H1 (cell line): ENCODE measurements around the gene CBFB. TPM values are rescaled to one million over a fixed set of nuclear protein-coding genes. Genes with fewer than 3 reads are reported as not detected.
A peak's percentile ranks its signal among the peaks of the same experiment; 100 is the strongest.

ENCODE experiments used
- CTCF ChIA-PET: fragments of 300-600 bp; sonication (Branson Sonifier 250); formaldehyde crosslinking; loops from one replicate; lab custom pipeline; 2021; ENCODE audit not compliant: partially characterized antibody; lab: Charles Lee
- POLR2A ChIA-PET: fragments of 300-600 bp; sonication (Branson Sonifier 250); formaldehyde crosslinking; loops from one replicate; lab custom pipeline; 2021; ENCODE audit warnings: inconsistent platforms; ENCODE audit not compliant: partially characterized antibody; lab: Charles Lee
- DNase-seq, 2 experiments: peaks; one replicate each; pipeline versions ENCODE4 v3.0.0 to v3.0.0-alpha.2; 2010 to 2022; ENCODE audit warnings: low spot score in 2 of 2, low read depth in 1 of 2, mixed read lengths in 1 of 2
- FAIRE-seq: peaks from 2 replicates; lab custom pipeline; 2011; peaks lifted over from hg19 to GRCh38; lab: Jason Lieb, UNC
- H2AFZ ChIP-seq: 2 replicates; pipeline ENCODE4 v1.8.1; 2012; ENCODE audit warnings: low read length, inconsistent platforms
- H2AK5ac ChIP-seq: 2 replicates; pipeline ENCODE4 v1.6.1; 2013; ENCODE audit warnings: low read depth, low read length
- H2BK120ac ChIP-seq: replicated peaks from 2 replicates; pipeline ENCODE3; 2013; ENCODE audit warnings: low read depth, low read length, inconsistent platforms
- H2BK12ac ChIP-seq: 2 replicates; pipeline ENCODE4 v1.6.1; 2013; ENCODE audit warnings: low read depth, low read length
- H2BK15ac ChIP-seq: 2 replicates; pipeline ENCODE4 v1.6.1; 2013; ENCODE audit warnings: low read length
- H2BK20ac ChIP-seq: 2 replicates; pipeline ENCODE4 v1.6.1; 2013; ENCODE audit warnings: low read length
- H2BK5ac ChIP-seq: 2 replicates; pipeline ENCODE4 v1.6.1; 2013; ENCODE audit warnings: low read depth, low read length
- H3K14ac ChIP-seq: 2 replicates; pipeline ENCODE4 v1.6.1; 2013; ENCODE audit warnings: inconsistent platforms; ENCODE audit not compliant: insufficient read length
- H3K18ac ChIP-seq: 2 replicates; pipeline ENCODE4 v1.6.1; 2013; ENCODE audit warnings: low read length; ENCODE audit errors: extremely low read depth
- H3K23ac ChIP-seq: 2 replicates; pipeline ENCODE4 v1.6.1; 2013; ENCODE audit warnings: inconsistent platforms; ENCODE audit not compliant: insufficient read length
- H3K23me2 ChIP-seq: 2 replicates; pipeline ENCODE4 v1.6.1; 2013; ENCODE audit warnings: low read depth, low read length
- H3K27ac ChIP-seq: 2 replicates; pipeline ENCODE4 v1.6.1; 2011; ENCODE audit warnings: low read depth, low read length, inconsistent platforms
- H3K27me3 ChIP-seq, 4 experiments: replicated peaks in 1 of 4; 1 replicate in 1 of 4; 2 replicates in 3 of 4; pipeline versions ENCODE4 v1.6.1 to v1.8.1; 2011 to 2013; ENCODE audit warnings: low read length in 3 of 4, mild to moderate bottlenecking in 3 of 4, inconsistent platforms in 2 of 4, mixed read lengths in 2 of 4, moderate library complexity in 1 of 4; ENCODE audit not compliant: control insufficient read depth in 3 of 4, insufficient read depth in 3 of 4; ENCODE audit errors: extremely low read depth in 1 of 4
- H3K36me3 ChIP-seq, 4 experiments: 2 replicates each; pipeline versions ENCODE4 v1.6.1 to v1.8.1; 2011 to 2013; ENCODE audit warnings: mild to moderate bottlenecking in 4 of 4, low read length in 3 of 4, moderate library complexity in 2 of 4, control low read depth in 1 of 4, inconsistent platforms in 1 of 4; ENCODE audit not compliant: insufficient read depth in 4 of 4, control insufficient read depth in 2 of 4
- H3K4ac ChIP-seq: replicated peaks from 2 replicates; pipeline ENCODE3; 2013; ENCODE audit warnings: low read length, low read depth, mixed read lengths, inconsistent platforms; ENCODE audit not compliant: insufficient read length
- H3K4me1 ChIP-seq, 4 experiments: replicated peaks in 1 of 4; 1 replicate in 1 of 4; 2 replicates in 3 of 4; pipeline versions ENCODE4 v1.6.1 to v1.8.1; 2011 to 2013; ENCODE audit warnings: low read length in 3 of 4, inconsistent platforms in 2 of 4, mixed read lengths in 1 of 4; ENCODE audit not compliant: insufficient read depth in 4 of 4, control insufficient read depth in 3 of 4
- H3K4me2 ChIP-seq, 2 experiments: 2 replicates each; pipeline versions ENCODE4 v1.6.1 to v1.8.1; 2011 to 2013; ENCODE audit warnings: low read depth in 2 of 2, low read length in 2 of 2, control low read depth in 1 of 2, inconsistent platforms in 1 of 2, mild to moderate bottlenecking in 1 of 2; ENCODE audit not compliant: insufficient read depth in 1 of 2
- H3K4me3 ChIP-seq, 4 experiments: fragments of 200-600, 300-600 bp in 1 of 4; sonication (generic), shearing (Covaris generic), sonication (Bioruptor Twin) in 1 of 4; 2 replicates each; pipeline versions ENCODE4 v1.5.1 to v1.8.1; 2011 to 2016; ENCODE audit warnings: low read length in 4 of 4, low read depth in 3 of 4, control low read depth in 2 of 4, inconsistent platforms in 2 of 4, mild to moderate bottlenecking in 2 of 4, mixed read lengths in 1 of 4, moderate library complexity in 1 of 4; ENCODE audit not compliant: insufficient read depth in 2 of 4; ENCODE audit errors: extremely low read depth in 1 of 4
- H3K56ac ChIP-seq: replicated peaks from 2 replicates; pipeline ENCODE3; 2013; ENCODE audit warnings: low read depth, mild to moderate bottlenecking, mixed read lengths, low read length, inconsistent platforms; ENCODE audit not compliant: insufficient read length
- H3K79me1 ChIP-seq: 2 replicates; pipeline ENCODE4 v1.6.1; 2013; ENCODE audit warnings: low read depth, low read length, control low read depth
- H3K79me2 ChIP-seq, 2 experiments: 2 replicates each; pipeline versions ENCODE4 v1.6.1 to v1.8.1; 2012 to 2013; ENCODE audit warnings: low read length in 2 of 2, mild to moderate bottlenecking in 2 of 2, inconsistent platforms in 1 of 2; ENCODE audit not compliant: insufficient read depth in 2 of 2, control insufficient read depth in 1 of 2
- H3K9ac ChIP-seq, 4 experiments: replicated peaks in 1 of 4; 1 replicate in 1 of 4; 2 replicates in 3 of 4; pipeline versions ENCODE4 v1.6.1 to v1.8.1; 2011 to 2013; ENCODE audit warnings: low read depth in 3 of 4, low read length in 3 of 4, control low read depth in 2 of 4, mild to moderate bottlenecking in 2 of 4, moderate library complexity in 2 of 4, inconsistent platforms in 1 of 4; ENCODE audit errors: extremely low read depth in 1 of 4
- H3K9me3 ChIP-seq, 2 experiments: 2 replicates each; pipeline versions ENCODE4 v1.6.1 to v1.8.1; 2012 to 2013; ENCODE audit warnings: mild to moderate bottlenecking in 2 of 2, moderate library complexity in 2 of 2, control low read depth in 1 of 2, inconsistent platforms in 1 of 2, low read depth in 1 of 2, low read length in 1 of 2, mixed read lengths in 1 of 2; ENCODE audit not compliant: insufficient read depth in 2 of 2
- H4K20me1 ChIP-seq, 2 experiments: replicated peaks in 1 of 2; 2 replicates each; pipeline versions ENCODE3 to v1.8.1; 2011 to 2013; ENCODE audit warnings: inconsistent platforms in 2 of 2, low read length in 2 of 2, mild to moderate bottlenecking in 1 of 2; ENCODE audit not compliant: insufficient read depth in 2 of 2, control insufficient read depth in 1 of 2
- H4K5ac ChIP-seq: 2 replicates; pipeline ENCODE4 v1.6.1; 2013; ENCODE audit warnings: low read length, low read depth, mixed read lengths, inconsistent platforms; ENCODE audit not compliant: insufficient read length
- H4K8ac ChIP-seq: 2 replicates; pipeline ENCODE4 v1.8.0; 2013; ENCODE audit warnings: mild to moderate bottlenecking, moderate library complexity, low read length, inconsistent platforms; ENCODE audit not compliant: insufficient read depth; ENCODE audit errors: extremely low read depth
- H4K91ac ChIP-seq: replicated peaks from 2 replicates; pipeline ENCODE3; 2013; ENCODE audit warnings: low read length, mixed read lengths, inconsistent platforms; ENCODE audit not compliant: insufficient read length
- ATF2 ChIP-seq: IDR thresholded peaks from 2 replicates; pipeline ENCODE4 v1.6.1; 2012; ENCODE audit warnings: low read length, inconsistent platforms
- CTCF ChIP-seq, 3 experiments: IDR thresholded peaks; 1 replicate in 2 of 3; 2 replicates in 1 of 3; pipeline versions ENCODE4 v1.5.1 to v1.6.1; 2011; ENCODE audit warnings: low read length in 3 of 3, mild to moderate bottlenecking in 3 of 3, inconsistent platforms in 2 of 3, low read depth in 1 of 3, moderate library complexity in 1 of 3; ENCODE audit not compliant: insufficient read depth in 1 of 3; ENCODE audit errors: control extremely low read depth in 1 of 3
- POLR2A ChIP-seq, 2 experiments: IDR thresholded peaks; 1 replicate in 1 of 2; 2 replicates in 1 of 2; pipeline ENCODE4 v1.6.1; 2011; ENCODE audit warnings: low read depth in 2 of 2, low read length in 2 of 2, mild to moderate bottlenecking in 2 of 2; ENCODE audit errors: control extremely low read depth in 1 of 2
- RXRA ChIP-seq: IDR thresholded peaks from 2 replicates; pipeline ENCODE4 v1.6.1; 2011; ENCODE audit warnings: low read depth, mild to moderate bottlenecking, low read length, moderate library complexity; ENCODE audit not compliant: insufficient read depth
- TEAD4 ChIP-seq: IDR thresholded peaks from 2 replicates; pipeline ENCODE4 v1.6.1; 2012; ENCODE audit warnings: low read depth, low read length, inconsistent platforms, mixed read lengths
- YY1 ChIP-seq: IDR thresholded peaks from 2 replicates; pipeline ENCODE4 v1.6.1; 2011; ENCODE audit warnings: low read depth, mild to moderate bottlenecking, low read length
- WGBS, 2 experiments: shearing (Covaris generic) in 1 of 2; methylation state at CpG; one replicate each; pipeline versions ENCODE4 v1.1.6 to v1.1.7; 2013 to 2015; ENCODE audit warnings: low lambda C conversion rate in 2 of 2, mixed read lengths in 2 of 2, inconsistent platforms in 1 of 2, low coverage in 1 of 2, missing lambda C conversion rate in 1 of 2; ENCODE audit not compliant: insufficient replicate concordance in 2 of 2, insufficient coverage in 1 of 2, insufficient read length in 1 of 2; ENCODE audit errors: extremely low coverage in 1 of 2, missing lambda C conversion rate in 1 of 2; 5-methylcytosine and 5-hydroxymethylcytosine counted together
- polyA plus RNA-seq, 7 experiments: library from polyadenylated mRNA; depleted of rRNA in 3 of 7; stranded (reverse) in 5 of 7; unstranded in 2 of 7; fragments of >200 nt in 5 of 7; fragments of 200-250 nt in 2 of 7; gene quantifications; 1 replicate in 5 of 7; 2 replicates in 1 of 7; 4 replicates in 1 of 7; pipeline versions ENCODE4 v1.2.1 to v1.2.3, GENCODE V29; 2011 to 2013; ENCODE audit warnings: missing spikeins in 2 of 7, mixed read lengths in 2 of 7
- total RNA-seq: library from RNA; stranded (reverse); fragmentation: NEBNext Ultra II Directional; extraction: Animal tissue kit (Norgen Biotek cat#: 25700); gene quantifications from 2 replicates; pipeline ENCODE4 v1.2.1, GENCODE V29; 2021

Gene CBFB
- total and polyA plus RNA-seq, 2 of the 8 experiments (the other 6 are each of a cell fraction or from before 2014, with no cell fraction given) = 11.5 to 31.6 TPM

- WGBS, 2 experiments = 62% methylated on average over 4 of the region's 4 CpGs; no CpG with 5 or more reads in 1 of the 2 experiments
- Histone ChIP-seq H3K79me1 (no peaks in the 10 kb centered on the region), H3K56ac (no peak overlapping the region), H2BK5ac (no peak overlapping the region), H3K4ac (no peak overlapping the region), H3K27ac (no peak overlapping the region), H3K79me2 (no peaks in the 10 kb centered on the region), H3K4me3 (no peak overlapping the region), H4K20me1 (no peaks in the 10 kb centered on the region), H3K23ac (no peak overlapping the region), H4K5ac (no peak overlapping the region), H3K4me1 (peaks cover 0 to 2% (median under 1%) of the 10 kb centered on the region in 4 experiments; a peak in 3 of 7 replicates), H3K9me3 (no peaks in the 10 kb centered on the region), H3K23me2 (peaks cover 1% of the 10 kb centered on the region; the same call in 1 of the 2 replicates), H2BK20ac (no peak overlapping the region), H2AK5ac (no peak overlapping the region), H3K14ac (no peak overlapping the region), H2BK120ac (no peak overlapping the region), H3K36me3 (no peaks in the 10 kb centered on the region; a peak in 1 of 8 replicates), H3K27me3 (peaks cover 0 to 4% (median 1%) of the 10 kb centered on the region in 4 experiments; a peak in 2 of 7 replicates), H2AFZ (no peak overlapping the region), H4K8ac (no peak overlapping the region), H4K91ac (no peak overlapping the region), H3K9ac (no peak overlapping the region), H3K4me2 (no peak overlapping the region), H2BK12ac (no peak overlapping the region; the same call in 1 of the 2 replicates), H3K18ac (no peak overlapping the region), H2BK15ac (no peak overlapping the region)
- ChIA-PET POLR2A (interaction anchor here (0.6 to 1.9 kb wide), 7 partner anchors 10 to 145 kb away, joined by 3 to 6 read pairs (median 4); no protein-coding TSS in a partner anchor), CTCF (interaction anchor here (0.6 to 12.0 kb wide), 51 partner anchors 8 to 369 kb away, joined by 3 to 164 read pairs (median 4); partner anchors contain the start of gene NOL3)
- FAIRE-seq (no peak), DNase-seq (peak in 1 of 2 experiments; percentile 64)
- no peak for TF ChIP-seq ATF2
- peak; percentile 99 for TF ChIP-seq TEAD4
- no peak for TF ChIP-seq RXRA
- peak; percentile 64 to 84 (median 64) for TF ChIP-seq CTCF (IDR thresholded peaks at IDR 0.05; ENCODE audit: control extremely low read depth in 1 of 3, insufficient read depth in 1 of 3, low read depth in 1 of 3, low read length in 3 of 3)
- no peak for TF ChIP-seq POLR2A (IDR thresholded peaks at IDR 0.05; ENCODE audit: control extremely low read depth in 1 of 2, low read depth in 2 of 2, low read length in 2 of 2)
- TF ChIP-seq YY1 = peak; percentile 25; the same call in 1 of the 2 replicates
Measured at GRCh38 chr16:67104061-67104460, 75.1 kb downstream of the CBFB start.
